Measurements from ENCODE around the gene MAML3. TPM values are rescaled to one million over a fixed set of nuclear protein-coding genes. Genes with fewer than 3 reads are reported as not detected.

MAML3 gene
- total RNA-seq, 2 donors from 2014 or later: 29.2 to 32.2 TPM

- WGBS, 2 experiments (ENCODE audit: insufficient coverage in 1 of 2, insufficient read length in 1 of 2): 31 to 43% methylated on average over 4 to 6 of the region's 6 CpGs
- Histone ChIP-seq H3K27ac (ENCODE audit: low read depth, low read length) (peak overlapping the region; percentile 45), H3K27me3 (ENCODE audit: control insufficient read depth, insufficient read depth, low read length, poor library complexity, severe bottlenecking) (no peaks in the 10 kb centered on the region), H3K9me3 (ENCODE audit: control insufficient read depth, low read length) (no peaks in the 10 kb centered on the region), H3K9ac (ENCODE audit: extremely low read depth, low read length, poor library complexity, severe bottlenecking) (peak overlapping the region; percentile 77), H3K4me3 (ENCODE audit: low read length) (peak overlapping the region; percentile 94), H3K36me3 (ENCODE audit: control insufficient read depth, insufficient read depth, low read length) (peaks cover 35% of the 10 kb centered on the region), H3K4me1 (ENCODE audit: control insufficient read depth, insufficient read depth, low read length) (peaks cover 21% of the 10 kb centered on the region)
- Mint-ChIP-seq H3K4me3 (peak overlapping the region; percentile 91), H3K9me3 (no peaks in the 10 kb centered on the region), H3K27ac (peak overlapping the region; percentile 99), H3K27me3 (ENCODE audit: insufficient read depth) (no peaks in the 10 kb centered on the region), H3K4me1 (peaks cover 64% of the 10 kb centered on the region), H3K36me3 (ENCODE audit: low read depth) (peaks cover 33% of the 10 kb centered on the region)
- no peak for TF ChIP-seq CTCF (conservative IDR thresholded peaks at IDR 0.05)
- peak; percentile 75 for DNase-seq
These were observed 484.1 kb downstream of the MAML3 start for GRCh38 chr4:139669890-139670289.

GRCh38 chr4:139669335-139669734 is 484.6 kb downstream of the MAML3 start:
- Mint-ChIP-seq H3K27me3 (ENCODE audit: insufficient read depth) (no peaks in the 10 kb centered on the region), H3K4me3 (peak overlapping the region; percentile 91), H3K4me1 (peaks cover 65% of the 10 kb centered on the region), H3K27ac (peak overlapping the region; percentile 99), H3K9me3 (no peaks in the 10 kb centered on the region), H3K36me3 (ENCODE audit: low read depth) (peaks cover 30% of the 10 kb centered on the region)
- H3K4me3 ChIP-seq (ENCODE audit: low read length): peak overlapping the region; percentile 94
- peaks cover 30% of the 10 kb centered on the region for H3K36me3 ChIP-seq (ENCODE audit: control insufficient read depth, insufficient read depth, low read length)
- H3K4me1 ChIP-seq (ENCODE audit: control insufficient read depth, insufficient read depth, low read length): peaks cover 21% of the 10 kb centered on the region
- H3K9ac ChIP-seq (ENCODE audit: extremely low read depth, low read length, poor library complexity, severe bottlenecking): peak overlapping the region; percentile 64
- 77 to 91% methylated on average over 5 to 6 of the region's 6 CpGs for WGBS, 2 experiments (ENCODE audit: insufficient coverage in 1 of 2, insufficient read length in 1 of 2)
- H3K9me3 ChIP-seq (ENCODE audit: control insufficient read depth, low read length): no peaks in the 10 kb centered on the region
- no peaks in the 10 kb centered on the region for H3K27me3 ChIP-seq (ENCODE audit: control insufficient read depth, insufficient read depth, low read length, poor library complexity, severe bottlenecking)
- peak overlapping the region; percentile 45 for H3K27ac ChIP-seq (ENCODE audit: low read depth, low read length)
- no peak for DNase-seq
- no peak for TF ChIP-seq CTCF (conservative IDR thresholded peaks at IDR 0.05)

GRCh38 chr4:139668658-139669201 is 485.3 kb downstream of the MAML3 start:
- peak overlapping the region; percentile 94 for H3K4me3 ChIP-seq (ENCODE audit: low read length)
- Mint-ChIP-seq H3K27ac (peak overlapping the region; percentile 99), H3K4me1 (peaks cover 65% of the 10 kb centered on the region), H3K4me3 (peak overlapping the region; percentile 91), H3K9me3 (no peaks in the 10 kb centered on the region), H3K36me3 (ENCODE audit: low read depth) (peaks cover 24% of the 10 kb centered on the region), H3K27me3 (ENCODE audit: insufficient read depth) (no peaks in the 10 kb centered on the region)
- H3K27ac ChIP-seq (ENCODE audit: low read depth, low read length): peak overlapping the region; percentile 9
- H3K9ac ChIP-seq (ENCODE audit: extremely low read depth, low read length, poor library complexity, severe bottlenecking): peak overlapping the region; percentile 64
- H3K4me1 ChIP-seq (ENCODE audit: control insufficient read depth, insufficient read depth, low read length): peaks cover 21% of the 10 kb centered on the region
- no peaks in the 10 kb centered on the region for H3K9me3 ChIP-seq (ENCODE audit: control insufficient read depth, low read length)
- no peaks in the 10 kb centered on the region for H3K27me3 ChIP-seq (ENCODE audit: control insufficient read depth, insufficient read depth, low read length, poor library complexity, severe bottlenecking)
- H3K36me3 ChIP-seq (ENCODE audit: control insufficient read depth, insufficient read depth, low read length): peaks cover 24% of the 10 kb centered on the region
- DNase-seq: peak; percentile 59
- 69 to 89% methylated on average over 2 to 4 of the region's 4 CpGs for WGBS, 2 experiments (ENCODE audit: insufficient coverage in 1 of 2, insufficient read length in 1 of 2)
- TF ChIP-seq CTCF (conservative IDR thresholded peaks at IDR 0.05): no peak
